Osteoblast (primary cell): ENCODE data around the gene CEP68. TPM values are rescaled to one million over a fixed set of nuclear protein-coding genes. Genes with fewer than 3 reads are reported as not detected.
"Not testable (repeated sequence)": the region's sequence is repeated elsewhere in the genome, so short reads cannot be mapped to it uniquely, and the experiment has no call there.

ENCODE experiments used
- DNase-seq: peaks from one replicate; pipeline ENCODE4 v3.0.0; 2011; ENCODE audit warnings: low spot score, mixed read lengths; ENCODE audit not compliant: insufficient read length; ENCODE audit errors: missing footprints
- H2AFZ ChIP-seq: 2 replicates; pipeline ENCODE4 v1.6.0; 2011; ENCODE audit warnings: mild to moderate bottlenecking, low read length
- H3K27ac ChIP-seq: 2 replicates; pipeline ENCODE4 v1.5.1; 2011; ENCODE audit warnings: mild to moderate bottlenecking, low read depth, low read length, moderate library complexity
- H3K27me3 ChIP-seq: 2 replicates; pipeline ENCODE4 v1.6.0; 2012; ENCODE audit warnings: mild to moderate bottlenecking, control low read depth, inconsistent platforms, low read length, moderate library complexity; ENCODE audit not compliant: insufficient read depth
- H3K36me3 ChIP-seq: 2 replicates; pipeline ENCODE4 v1.5.1; 2011; ENCODE audit warnings: mild to moderate bottlenecking, low read length, control low read depth, moderate library complexity; ENCODE audit not compliant: insufficient read depth
- H3K4me1 ChIP-seq: 2 replicates; pipeline ENCODE4 v1.5.1; 2011; ENCODE audit warnings: mild to moderate bottlenecking, low read length, control low read depth, moderate library complexity; ENCODE audit not compliant: insufficient read depth
- H3K4me2 ChIP-seq: 2 replicates; pipeline ENCODE4 v1.6.0; 2011; ENCODE audit warnings: mild to moderate bottlenecking, low read length; ENCODE audit not compliant: insufficient read depth
- H3K4me3 ChIP-seq: fragments of 200-600 bp; sonication (generic); 3 replicates; pipeline ENCODE4 v1.5.1; 2012; ENCODE audit warnings: mild to moderate bottlenecking, low read length, inconsistent platforms; ENCODE audit not compliant: insufficient read depth
- H3K79me2 ChIP-seq: 2 replicates; pipeline ENCODE4 v1.6.0; 2012; ENCODE audit warnings: mild to moderate bottlenecking, low read length, control low read depth, inconsistent platforms; ENCODE audit not compliant: insufficient read depth
- H3K9me3 ChIP-seq: 2 replicates; pipeline ENCODE4 v1.5.1; 2011; ENCODE audit warnings: low read depth, low read length, control low read depth
- H4K20me1 ChIP-seq: 2 replicates; pipeline ENCODE4 v1.6.0; 2012; ENCODE audit warnings: mild to moderate bottlenecking, low read length, control low read depth; ENCODE audit not compliant: insufficient read depth
- total RNA-seq: library from RNA; depleted of rRNA; stranded (reverse); fragments of >200 nt; gene quantifications from 2 replicates; pipeline ENCODE4 v1.2.3, GENCODE V29; 2012
- TF ChIP-seq, protein P1 (sequence below): IDR thresholded peaks from 2 replicates; pipeline ENCODE4 v1.5.1; 2011; ENCODE audit warnings: mild to moderate bottlenecking, low read depth, low read length, moderate library complexity; ENCODE audit errors: extremely low read depth

CEP68 gene
- total RNA-seq, 1 donor: 14.5 TPM

GRCh38 chr2:65114921-65115320 is 58.7 kb downstream of the CEP68 start:
- Histone ChIP-seq H3K9me3 (no peaks in the 10 kb centered on the region), H3K4me2 (no peak overlapping the region), H3K27me3 (no peaks in the 10 kb centered on the region), H3K27ac (no peak overlapping the region), H3K79me2 (peaks cover 99% of the 10 kb centered on the region), H3K4me1 (no peaks in the 10 kb centered on the region), H4K20me1 (peaks cover 91% of the 10 kb centered on the region), H3K36me3 (peaks cover 3% of the 10 kb centered on the region), H2AFZ (no peak overlapping the region), H3K4me3 (no peak overlapping the region)
- TF ChIP-seq, protein P1, sequence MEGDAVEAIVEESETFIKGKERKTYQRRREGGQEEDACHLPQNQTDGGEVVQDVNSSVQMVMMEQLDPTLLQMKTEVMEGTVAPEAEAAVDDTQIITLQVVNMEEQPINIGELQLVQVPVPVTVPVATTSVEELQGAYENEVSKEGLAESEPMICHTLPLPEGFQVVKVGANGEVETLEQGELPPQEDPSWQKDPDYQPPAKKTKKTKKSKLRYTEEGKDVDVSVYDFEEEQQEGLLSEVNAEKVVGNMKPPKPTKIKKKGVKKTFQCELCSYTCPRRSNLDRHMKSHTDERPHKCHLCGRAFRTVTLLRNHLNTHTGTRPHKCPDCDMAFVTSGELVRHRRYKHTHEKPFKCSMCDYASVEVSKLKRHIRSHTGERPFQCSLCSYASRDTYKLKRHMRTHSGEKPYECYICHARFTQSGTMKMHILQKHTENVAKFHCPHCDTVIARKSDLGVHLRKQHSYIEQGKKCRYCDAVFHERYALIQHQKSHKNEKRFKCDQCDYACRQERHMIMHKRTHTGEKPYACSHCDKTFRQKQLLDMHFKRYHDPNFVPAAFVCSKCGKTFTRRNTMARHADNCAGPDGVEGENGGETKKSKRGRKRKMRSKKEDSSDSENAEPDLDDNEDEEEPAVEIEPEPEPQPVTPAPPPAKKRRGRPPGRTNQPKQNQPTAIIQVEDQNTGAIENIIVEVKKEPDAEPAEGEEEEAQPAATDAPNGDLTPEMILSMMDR: no peak
- no peak for DNase-seq

- no peak overlapping the region for H3K27ac ChIP-seq
- TF ChIP-seq, protein P1: no peak
- peak; percentile 23 for DNase-seq
- H3K4me1 ChIP-seq: no peaks in the 10 kb centered on the region
- H3K4me3 ChIP-seq: no peak overlapping the region
- peaks cover 3% of the 10 kb centered on the region for H3K36me3 ChIP-seq
- peaks cover 99% of the 10 kb centered on the region for H3K79me2 ChIP-seq
- H3K27me3 ChIP-seq: no peaks in the 10 kb centered on the region
- no peak overlapping the region for H2AFZ ChIP-seq
- H4K20me1 ChIP-seq: peaks cover 92% of the 10 kb centered on the region
- no peaks in the 10 kb centered on the region for H3K9me3 ChIP-seq
- H3K4me2 ChIP-seq: no peak overlapping the region
Observed at GRCh38 chr2:65116645-65117044, 60.4 kb downstream of the CEP68 start.

DNA sequence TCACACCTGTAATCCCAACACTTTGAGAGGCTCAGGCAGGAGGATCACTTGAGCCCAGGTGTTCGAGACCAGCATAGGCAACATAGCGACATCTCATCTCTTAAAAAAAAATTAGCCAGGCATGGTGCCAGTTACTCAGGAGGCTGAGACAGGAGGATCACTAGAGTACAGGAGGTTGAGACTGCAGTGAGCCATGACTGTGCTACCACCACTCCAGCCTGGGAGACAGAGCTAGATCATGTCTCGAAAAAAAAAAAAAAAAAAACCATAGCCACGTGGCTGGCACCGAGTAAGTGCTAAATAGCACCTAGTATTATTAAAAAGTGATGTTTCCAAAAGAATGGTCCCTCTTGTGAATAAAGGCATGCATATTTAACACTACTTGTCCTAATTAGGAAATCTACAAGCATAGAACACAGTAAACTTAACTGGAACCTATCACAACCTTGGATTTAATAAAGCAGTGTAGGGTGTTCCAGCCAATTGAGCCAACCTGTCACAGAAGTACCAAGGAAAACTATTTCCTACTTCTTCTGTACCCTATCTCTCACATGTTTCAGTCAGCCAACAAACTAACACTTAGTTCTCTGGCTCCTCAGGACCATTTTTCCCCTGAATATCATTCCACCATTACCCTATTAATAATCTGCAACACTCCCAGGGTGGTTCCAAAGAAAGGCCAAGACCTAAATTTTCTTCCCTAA is 64.9 kb downstream of the CEP68 start:
- H2AFZ ChIP-seq: no peak overlapping the region
- peaks cover 96% of the 10 kb centered on the region for H4K20me1 ChIP-seq
- peaks cover 99% of the 10 kb centered on the region for H3K79me2 ChIP-seq
- no peak overlapping the region for H3K4me3 ChIP-seq
- peaks cover 3% of the 10 kb centered on the region for H3K36me3 ChIP-seq
- DNase-seq: peak; percentile 30
- no peak overlapping the region for H3K4me2 ChIP-seq
- H3K9me3 ChIP-seq: no peaks in the 10 kb centered on the region
- H3K4me1 ChIP-seq: peaks cover 9% of the 10 kb centered on the region
- no peak overlapping the region for H3K27ac ChIP-seq
- no peaks in the 10 kb centered on the region for H3K27me3 ChIP-seq
- TF ChIP-seq, protein P1: no peak

- DNase-seq: no peak
- Histone ChIP-seq H3K27ac (no peak overlapping the region), H3K36me3 (peaks cover 3% of the 10 kb centered on the region), H3K4me1 (peaks cover 20% of the 10 kb centered on the region), H4K20me1 (peaks cover 96% of the 10 kb centered on the region), H2AFZ (no peak overlapping the region), H3K27me3 (no peaks in the 10 kb centered on the region), H3K9me3 (no peaks in the 10 kb centered on the region), H3K79me2 (peaks cover 99% of the 10 kb centered on the region), H3K4me3 (no peak overlapping the region), H3K4me2 (no peak overlapping the region)
- TF ChIP-seq, protein P1: no peak
Observed at GRCh38 chr2:65122313-65122712, 66.1 kb downstream of the CEP68 start.

DNA sequence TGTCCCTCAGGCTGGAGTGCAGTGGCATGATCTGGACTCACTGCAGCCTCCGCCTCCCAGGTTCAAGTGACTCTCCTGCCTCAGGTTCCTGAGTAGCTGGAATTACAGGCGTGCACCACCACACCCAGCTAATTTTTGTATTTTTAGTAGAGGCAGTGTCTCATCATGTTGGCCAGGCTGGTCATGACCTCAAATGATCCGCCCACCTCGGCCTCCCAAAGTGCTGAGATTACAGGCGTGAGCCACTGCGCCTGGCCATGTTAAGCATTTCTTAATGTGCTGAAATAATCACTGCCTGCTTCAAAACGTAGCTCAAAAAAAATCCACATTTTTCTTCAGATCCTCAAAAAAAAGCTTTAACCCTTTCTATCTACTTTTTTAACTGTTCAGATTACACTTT is 69.2 kb downstream of the CEP68 start:
- not testable (repeated sequence) for DNase-seq
- peak overlapping the region; percentile 91 for H3K4me2 ChIP-seq

More for the DNA sequence above, 69.2 kb downstream of the CEP68 start:
- H3K9me3 ChIP-seq, H3K36me3 ChIP-seq, H3K4me3 ChIP-seq, H3K27me3 ChIP-seq, H2AFZ ChIP-seq: not testable (repeated sequence)
- H3K79me2 ChIP-seq: peaks cover 95% of the 10 kb centered on the region
- H4K20me1 ChIP-seq: peaks cover 83% of the 10 kb centered on the region
- H3K4me1 ChIP-seq: peaks cover 29% of the 10 kb centered on the region
- peak overlapping the region; percentile 51 for H3K27ac ChIP-seq
